CD4-positive, alpha-beta T cell treated with Interleukin-2 at 100 ng/mL for 4 hours (primary cell): ENCODE measurements around the gene PUSL1.
A peak's percentile ranks its signal among the peaks of the same experiment; 100 is the strongest.

ENCODE experiments used
- DNase-seq: peaks from one replicate; pipeline ENCODE4 v3.0.0-alpha.2; 2020; ENCODE audit warnings: low spot score

PUSL1 gene

DNA sequence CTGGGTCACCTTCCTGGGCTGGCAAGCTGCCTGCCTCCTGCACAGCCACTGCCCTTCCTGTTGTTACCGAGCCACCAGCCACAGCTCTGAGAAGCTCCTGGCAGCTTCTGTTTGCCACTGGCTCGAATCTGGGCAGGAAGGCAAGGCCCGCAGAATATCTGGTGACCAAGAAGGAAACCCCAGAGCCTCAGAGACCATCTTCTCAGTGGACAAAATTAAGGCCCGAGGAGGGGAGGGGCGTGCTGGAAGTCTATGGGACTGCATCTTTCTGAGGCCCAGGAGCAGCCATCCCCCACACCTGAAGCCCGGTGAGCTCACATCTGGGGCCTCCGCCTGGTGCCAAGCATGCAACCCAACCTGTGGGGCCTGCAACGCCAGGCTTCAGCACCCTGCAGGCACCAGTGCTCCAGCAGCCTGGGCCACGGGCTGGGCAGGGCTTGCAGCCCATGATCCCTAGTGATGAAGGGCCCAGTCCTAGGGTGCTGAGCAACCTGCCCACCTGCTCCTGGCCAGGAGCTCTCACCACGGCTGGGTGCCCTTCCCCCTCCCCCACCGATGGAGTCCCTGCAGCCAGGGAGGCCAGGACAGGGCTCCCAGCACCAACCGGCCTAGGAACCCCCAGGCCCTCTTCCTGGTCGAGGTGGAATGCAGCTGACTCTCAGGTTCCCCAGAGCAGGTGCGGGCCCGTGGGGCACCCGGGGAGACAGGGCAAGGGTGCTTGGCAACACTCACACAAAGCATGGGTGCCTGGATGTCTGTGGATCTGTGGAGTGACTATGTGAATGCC, 17.1 kb downstream of the PUSL1 start:
- peak; percentile 13 for DNase-seq

DNA sequence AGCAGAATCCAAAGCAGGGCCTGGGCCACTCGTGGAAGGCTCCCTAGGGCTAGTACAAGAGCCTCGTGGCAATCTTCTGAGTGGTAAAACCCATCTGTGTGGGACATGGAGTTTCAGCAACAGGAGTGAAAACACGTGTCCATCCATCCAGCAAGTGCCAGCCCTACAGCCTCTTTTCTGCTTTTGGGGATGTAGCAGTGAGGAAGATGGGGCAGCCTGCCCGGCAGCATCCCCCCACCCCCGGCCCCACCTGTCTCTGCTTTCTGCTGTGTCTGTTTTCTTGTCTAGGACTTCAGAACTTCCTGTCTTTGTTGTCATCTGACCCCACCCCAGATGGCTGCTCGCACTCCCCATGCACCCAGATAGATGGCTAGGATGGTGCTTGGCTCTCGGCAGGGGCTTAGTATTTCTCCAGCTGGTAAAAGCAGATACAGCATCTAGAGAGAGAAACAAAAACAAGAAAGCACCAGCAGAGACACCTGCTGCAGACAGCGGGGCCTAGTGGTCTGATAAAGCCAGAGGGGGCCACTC, 17.7 kb downstream of the PUSL1 start:
- DNase-seq: no peak

DNA sequence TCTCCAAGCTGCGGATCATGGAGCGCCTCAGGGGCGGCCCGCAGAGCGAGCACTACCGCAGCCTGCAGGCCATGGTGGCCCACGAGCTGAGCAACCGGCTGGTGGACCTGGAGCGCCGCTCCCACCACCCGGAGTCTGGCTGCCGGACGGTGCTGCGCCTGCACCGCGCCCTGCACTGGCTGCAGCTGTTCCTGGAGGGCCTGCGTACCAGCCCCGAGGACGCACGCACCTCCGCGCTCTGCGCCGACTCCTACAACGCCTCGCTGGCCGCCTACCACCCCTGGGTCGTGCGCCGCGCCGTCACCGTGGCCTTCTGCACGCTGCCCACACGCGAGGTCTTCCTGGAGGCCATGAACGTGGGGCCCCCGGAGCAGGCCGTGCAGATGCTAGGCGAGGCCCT, 18.9 kb downstream of the PUSL1 start:
- DNase-seq: no peak

DNA sequence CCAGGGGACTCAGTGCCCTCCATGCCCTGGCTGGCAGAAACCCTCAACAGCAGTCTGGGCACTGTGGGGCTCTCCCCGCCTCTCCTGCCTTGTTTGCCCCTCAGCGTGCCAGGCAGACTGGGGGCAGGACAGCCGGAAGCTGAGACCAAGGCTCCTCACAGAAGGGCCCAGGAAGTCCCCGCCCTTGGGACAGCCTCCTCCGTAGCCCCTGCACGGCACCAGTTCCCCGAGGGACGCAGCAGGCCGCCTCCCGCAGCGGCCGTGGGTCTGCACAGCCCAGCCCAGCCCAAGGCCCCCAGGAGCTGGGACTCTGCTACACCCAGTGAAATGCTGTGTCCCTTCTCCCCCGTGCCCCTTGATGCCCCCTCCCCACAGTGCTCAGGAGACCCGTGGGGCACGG, 19.9 kb downstream of the PUSL1 start:
- DNase-seq: no peak

DNA sequence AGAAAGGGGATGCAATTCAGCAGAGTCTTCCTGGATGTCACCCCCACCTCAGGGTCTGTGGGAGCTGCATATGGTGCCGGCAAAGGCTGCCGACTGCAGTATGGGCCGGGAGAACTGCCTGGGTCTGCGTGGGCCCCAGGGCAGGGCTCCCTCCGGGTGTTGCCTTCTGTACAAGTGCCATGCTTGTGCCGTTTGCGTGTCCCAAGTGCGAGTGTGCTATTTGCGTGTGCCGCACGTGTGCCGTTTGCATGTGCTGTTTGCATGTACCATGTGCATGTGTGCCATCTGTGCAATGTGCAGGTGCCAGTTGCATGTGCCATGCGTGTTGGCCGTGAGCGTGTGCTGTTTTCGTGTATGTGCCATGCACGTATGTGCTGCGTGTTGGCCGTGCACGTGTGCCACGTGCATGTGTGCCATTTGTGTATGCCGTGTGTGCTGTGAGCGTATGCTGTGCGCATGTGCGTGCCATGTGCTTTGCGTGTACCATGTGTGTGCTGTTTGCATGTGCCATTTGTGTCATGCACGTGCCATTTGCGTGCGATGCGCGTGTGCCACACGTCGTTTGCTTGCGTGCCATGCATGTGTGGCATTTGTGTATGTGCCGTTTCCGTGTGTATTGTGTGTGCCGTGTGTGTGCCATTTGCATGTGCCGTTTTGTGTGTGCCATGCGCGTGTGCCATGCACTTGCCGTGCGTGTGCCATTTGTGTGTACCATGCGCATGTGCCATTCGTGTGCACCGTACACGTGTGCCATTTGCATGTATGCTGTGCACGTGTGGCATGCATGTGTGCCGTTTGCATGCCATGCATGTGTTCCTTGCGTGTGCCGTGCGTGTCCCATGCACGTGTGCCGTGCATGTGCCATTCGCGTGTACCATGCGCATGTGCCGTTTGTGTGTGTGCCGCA, 21.2 kb downstream of the PUSL1 start:
- DNase-seq: no peak

DNA sequence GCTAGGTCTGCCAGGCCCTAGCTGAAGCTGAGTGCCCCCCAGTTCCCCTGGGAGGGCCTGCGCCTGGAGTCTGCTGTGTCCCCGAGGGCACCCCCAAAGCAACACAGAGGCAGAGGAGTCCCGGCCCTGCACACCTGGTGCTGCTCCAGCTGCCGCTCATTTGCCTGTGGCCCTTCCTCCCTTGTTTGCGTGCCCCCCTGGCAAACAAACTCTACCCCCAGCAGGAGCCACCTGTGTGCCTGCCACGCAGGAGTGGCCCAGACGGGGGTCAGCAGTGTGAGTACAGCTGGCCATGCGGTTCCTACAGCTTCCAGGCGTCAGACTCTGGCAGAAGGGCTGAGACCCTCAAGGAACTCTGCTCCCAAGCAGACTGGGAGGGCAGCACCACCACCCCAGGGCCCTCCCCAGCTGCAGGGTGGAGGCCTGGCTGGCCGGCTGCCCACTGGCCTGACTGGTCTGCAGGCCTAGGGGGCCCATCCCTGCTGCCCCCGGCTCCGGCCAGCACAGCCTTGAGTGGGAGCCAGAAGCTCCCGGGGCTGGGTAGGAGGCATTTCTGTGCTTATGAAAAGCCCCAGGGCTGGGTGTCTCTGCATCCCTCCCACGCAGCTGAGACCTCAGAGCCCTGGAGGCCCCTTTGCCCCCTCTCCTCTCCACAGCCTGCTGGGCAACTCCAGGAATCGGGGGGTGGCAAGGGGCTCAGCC, 22.1 kb downstream of the PUSL1 start:
- no peak for DNase-seq

DNA sequence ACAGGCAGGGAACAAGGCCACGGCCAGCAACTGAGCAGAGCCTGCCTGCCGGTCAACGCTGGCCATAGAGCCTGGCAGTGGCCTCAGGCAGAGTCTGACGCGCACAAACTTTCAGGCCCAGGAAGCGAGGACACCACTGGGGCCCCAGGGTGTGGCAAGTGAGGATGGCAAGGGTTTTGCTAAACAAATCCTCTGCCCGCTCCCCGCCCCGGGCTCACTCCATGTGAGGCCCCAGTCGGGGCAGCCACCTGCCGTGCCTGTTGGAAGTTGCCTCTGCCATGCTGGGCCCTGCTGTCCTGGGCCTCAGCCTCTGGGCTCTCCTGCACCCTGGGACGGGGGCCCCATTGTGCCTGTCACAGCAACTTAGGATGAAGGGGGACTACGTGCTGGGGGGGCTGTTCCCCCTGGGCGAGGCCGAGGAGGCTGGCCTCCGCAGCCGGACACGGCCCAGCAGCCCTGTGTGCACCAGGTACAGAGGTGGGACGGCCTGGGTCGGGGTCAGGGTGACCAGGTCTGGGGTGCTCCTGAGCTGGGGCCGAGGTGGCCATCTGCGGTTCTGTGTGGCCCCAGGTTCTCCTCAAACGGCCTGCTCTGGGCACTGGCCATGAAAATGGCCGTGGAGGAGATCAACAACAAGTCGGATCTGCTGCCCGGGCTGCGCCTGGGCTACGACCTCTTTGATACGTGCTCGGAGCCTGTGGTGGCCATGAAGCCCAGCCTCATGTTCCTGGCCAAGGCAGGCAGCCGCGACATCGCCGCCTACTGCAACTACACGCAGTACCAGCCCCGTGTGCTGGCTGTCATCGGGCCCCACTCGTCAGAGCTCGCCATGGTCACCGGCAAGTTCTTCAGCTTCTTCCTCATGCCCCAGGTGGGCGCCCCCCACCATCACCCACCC, 22.9 kb downstream of the PUSL1 start, which contains the start of gene TAS1R3:
Gene TAS1R3 (plus strand): TSS at position 213 of the 898 bp plus-strand sequence. CDS start 66 bp downstream, at position 279.
- DNase-seq: no peak

DNA sequence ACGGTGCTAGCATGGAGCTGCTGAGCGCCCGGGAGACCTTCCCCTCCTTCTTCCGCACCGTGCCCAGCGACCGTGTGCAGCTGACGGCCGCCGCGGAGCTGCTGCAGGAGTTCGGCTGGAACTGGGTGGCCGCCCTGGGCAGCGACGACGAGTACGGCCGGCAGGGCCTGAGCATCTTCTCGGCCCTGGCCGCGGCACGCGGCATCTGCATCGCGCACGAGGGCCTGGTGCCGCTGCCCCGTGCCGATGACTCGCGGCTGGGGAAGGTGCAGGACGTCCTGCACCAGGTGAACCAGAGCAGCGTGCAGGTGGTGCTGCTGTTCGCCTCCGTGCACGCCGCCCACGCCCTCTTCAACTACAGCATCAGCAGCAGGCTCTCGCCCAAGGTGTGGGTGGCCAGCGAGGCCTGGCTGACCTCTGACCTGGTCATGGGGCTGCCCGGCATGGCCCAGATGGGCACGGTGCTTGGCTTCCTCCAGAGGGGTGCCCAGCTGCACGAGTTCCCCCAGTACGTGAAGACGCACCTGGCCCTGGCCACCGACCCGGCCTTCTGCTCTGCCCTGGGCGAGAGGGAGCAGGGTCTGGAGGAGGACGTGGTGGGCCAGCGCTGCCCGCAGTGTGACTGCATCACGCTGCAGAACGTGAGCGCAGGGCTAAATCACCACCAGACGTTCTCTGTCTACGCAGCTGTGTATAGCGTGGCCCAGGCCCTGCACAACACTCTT, 23.8 kb downstream of the PUSL1 start:
- no peak for DNase-seq

DNA sequence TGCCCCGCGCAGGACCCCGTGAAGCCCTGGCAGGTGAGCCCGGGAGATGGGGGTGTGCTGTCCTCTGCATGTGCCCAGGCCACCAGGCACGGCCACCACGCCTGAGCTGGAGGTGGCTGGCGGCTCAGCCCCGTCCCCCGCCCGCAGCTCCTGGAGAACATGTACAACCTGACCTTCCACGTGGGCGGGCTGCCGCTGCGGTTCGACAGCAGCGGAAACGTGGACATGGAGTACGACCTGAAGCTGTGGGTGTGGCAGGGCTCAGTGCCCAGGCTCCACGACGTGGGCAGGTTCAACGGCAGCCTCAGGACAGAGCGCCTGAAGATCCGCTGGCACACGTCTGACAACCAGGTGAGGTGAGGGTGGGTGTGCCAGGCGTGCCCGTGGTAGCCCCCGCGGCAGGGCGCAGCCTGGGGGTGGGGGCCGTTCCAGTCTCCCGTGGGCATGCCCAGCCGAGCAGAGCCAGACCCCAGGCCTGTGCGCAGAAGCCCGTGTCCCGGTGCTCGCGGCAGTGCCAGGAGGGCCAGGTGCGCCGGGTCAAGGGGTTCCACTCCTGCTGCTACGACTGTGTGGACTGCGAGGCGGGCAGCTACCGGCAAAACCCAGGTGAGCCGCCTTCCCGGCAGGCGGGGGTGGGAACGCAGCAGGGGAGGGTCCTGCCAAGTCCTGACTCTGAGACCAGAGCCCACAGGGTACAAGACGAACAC, 24.5 kb downstream of the PUSL1 start:
- no peak for DNase-seq

DNA sequence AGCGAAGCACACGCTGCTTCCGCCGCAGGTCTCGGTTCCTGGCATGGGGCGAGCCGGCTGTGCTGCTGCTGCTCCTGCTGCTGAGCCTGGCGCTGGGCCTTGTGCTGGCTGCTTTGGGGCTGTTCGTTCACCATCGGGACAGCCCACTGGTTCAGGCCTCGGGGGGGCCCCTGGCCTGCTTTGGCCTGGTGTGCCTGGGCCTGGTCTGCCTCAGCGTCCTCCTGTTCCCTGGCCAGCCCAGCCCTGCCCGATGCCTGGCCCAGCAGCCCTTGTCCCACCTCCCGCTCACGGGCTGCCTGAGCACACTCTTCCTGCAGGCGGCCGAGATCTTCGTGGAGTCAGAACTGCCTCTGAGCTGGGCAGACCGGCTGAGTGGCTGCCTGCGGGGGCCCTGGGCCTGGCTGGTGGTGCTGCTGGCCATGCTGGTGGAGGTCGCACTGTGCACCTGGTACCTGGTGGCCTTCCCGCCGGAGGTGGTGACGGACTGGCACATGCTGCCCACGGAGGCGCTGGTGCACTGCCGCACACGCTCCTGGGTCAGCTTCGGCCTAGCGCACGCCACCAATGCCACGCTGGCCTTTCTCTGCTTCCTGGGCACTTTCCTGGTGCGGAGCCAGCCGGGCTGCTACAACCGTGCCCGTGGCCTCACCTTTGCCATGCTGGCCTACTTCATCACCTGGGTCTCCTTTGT, 25.3 kb downstream of the PUSL1 start:
- DNase-seq: no peak

DNA sequence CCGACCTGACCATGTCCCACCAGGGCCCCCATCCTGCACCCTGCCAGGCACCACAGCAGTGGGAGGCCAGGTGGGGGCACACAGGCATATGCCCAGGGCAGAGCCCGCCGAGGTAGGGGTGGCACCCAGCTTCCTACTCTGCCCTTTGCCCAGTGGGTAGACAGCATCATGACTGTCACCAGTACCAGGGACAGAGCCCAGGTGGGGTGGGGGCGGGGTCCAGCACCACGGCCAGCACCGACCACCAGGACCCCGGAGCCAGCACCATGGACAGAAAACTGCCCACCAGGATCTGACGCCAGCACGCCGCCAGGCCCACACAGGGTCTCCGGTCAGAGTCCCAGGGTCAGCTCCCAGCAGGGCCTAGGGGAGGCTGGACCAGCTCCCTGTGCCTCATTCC, 26.4 kb downstream of the PUSL1 start:
- no peak for DNase-seq

DNA sequence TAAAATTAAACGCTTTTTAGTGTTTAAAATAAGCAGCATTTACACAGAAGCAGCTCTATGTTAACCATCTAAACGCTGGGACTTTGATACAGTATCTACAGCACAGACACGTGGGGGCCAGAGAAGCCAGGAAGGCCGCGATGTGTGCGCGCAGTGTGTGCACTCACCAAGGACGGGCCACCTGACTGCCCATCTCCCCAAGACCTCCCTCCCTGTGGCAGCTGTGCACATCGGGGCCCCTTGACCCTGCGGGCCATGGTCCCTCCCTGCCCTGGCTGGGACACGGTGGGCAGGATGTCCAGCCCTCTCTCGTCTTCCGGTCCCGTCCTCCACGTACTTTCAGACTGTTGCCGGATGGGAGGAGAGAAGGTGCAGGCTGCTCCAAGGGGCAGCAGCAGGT, 26.9 kb downstream of the PUSL1 start:
- DNase-seq: no peak

DNA sequence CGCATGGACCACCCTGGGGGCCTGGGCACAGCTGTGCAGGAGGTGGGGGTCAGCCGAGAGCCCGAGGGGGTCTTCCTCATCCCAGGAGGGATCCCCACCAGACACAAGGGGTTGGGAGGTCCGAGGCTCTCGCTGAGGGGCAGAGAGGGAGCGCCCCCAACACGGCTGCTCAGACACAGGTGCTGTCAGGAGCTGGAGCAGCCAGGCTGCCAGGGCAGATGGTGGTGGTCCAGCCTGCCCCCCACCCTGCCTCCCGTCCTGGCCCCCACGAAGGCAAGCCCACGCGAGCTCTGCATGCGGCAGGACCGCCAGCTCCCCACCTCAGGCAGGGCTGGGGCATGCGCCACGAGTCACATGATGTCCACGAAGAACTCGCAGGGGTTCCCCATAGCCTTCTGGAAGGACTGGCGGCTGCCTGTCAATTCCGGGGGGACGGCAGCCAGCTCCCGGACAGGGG, 27.4 kb downstream of the PUSL1 start:
- DNase-seq: no peak

DNA sequence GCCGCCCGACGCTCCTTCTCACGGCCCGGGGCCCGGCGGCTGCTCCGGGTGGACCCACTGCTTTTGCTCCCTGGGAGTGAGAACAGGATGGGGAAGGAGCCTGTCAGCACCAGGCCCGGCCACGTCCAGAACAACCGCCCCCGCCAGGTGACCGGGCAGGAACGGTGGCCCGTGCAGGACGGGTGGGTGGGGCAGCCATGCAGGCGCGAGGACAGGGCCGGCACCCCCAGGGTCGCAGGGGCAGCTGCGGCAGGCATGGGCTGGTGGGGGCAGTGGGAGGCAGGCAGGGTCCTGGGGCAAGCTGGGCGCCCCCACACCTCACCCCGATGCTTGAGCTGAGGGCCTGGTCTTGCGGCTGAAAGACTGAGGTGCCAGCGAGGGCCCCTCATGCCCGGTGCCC, 28.0 kb downstream of the PUSL1 start:
- no peak for DNase-seq

DNA sequence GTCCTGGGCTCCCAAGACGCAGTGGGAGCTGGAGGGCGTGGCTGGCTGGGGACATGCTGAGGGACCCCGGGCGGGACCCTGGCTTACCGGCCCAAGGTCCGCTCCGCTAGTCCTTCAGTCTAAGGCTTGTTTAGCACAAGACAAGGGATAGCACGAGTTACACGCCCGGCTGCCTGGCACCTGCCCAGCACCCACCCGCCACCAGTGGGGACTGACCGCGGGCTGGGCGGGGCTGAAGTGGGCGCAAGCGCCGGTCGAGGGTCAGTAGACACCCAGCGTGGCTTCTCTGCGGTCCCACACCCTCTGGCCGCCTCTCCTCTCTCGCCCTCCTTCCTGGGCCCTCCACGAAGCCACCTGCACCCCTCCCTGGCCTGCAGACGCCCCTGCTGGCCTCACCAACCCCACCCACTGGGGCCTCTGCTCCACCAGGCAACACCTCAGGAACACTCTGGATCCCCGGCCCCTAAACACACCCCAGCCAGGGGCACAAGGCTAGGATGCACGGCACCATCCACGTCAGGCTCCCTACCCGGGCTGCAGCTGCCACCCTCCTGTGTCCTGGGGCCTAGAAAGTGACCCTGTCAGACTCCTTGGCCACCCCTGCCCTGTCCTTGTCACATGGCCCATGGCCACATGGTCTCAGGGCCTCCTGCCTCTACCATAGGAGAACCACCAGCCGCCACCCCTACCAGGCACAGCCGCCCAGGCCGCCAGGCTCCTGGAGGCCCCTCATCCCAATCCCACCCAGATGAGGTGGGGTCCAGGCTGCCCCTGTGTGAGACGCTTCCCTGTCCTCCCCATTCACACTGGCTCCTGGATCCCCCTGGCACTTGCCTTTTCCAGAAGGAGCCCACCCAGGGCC, 28.8 kb downstream of the PUSL1 start:
- no peak for DNase-seq

DNA sequence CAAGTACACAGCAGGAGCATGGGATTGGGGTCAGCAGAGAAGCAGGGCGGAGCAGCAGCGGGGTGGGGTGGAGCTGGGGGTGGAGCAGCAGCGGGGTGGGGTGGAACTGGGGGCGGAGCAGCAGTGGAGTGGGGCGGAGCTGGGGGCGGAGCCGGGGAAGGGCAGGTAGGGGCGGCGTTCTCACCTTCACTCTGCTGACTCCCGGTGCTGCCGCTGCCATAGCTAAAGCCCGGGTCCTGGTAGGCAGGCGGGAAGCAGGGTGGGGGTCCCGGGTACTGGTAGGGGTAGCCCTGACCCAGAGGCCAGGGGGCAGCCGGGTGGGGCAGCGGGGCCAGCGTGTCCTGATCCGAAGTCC, 29.4 kb downstream of the PUSL1 start:
- DNase-seq: no peak

DNA sequence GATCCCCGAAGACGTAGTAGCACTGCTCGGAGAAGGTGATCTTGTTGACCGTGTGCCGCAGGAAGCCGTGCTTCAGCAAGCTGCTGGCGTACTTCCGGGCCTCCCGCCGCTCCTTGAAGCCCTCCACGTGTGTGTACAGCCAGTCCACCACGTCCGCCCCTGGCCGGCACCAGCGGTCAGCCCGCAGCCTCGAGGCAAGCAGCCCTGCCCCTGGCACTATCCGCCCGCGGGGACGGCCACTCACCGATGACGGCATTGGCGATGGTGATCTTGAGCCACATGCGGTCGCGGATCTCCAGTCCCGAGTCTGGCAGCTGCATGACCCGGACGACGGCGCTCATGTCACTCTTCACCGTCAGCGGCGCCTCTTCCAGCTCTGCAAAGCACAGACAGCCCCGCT, 29.9 kb downstream of the PUSL1 start:
- no peak for DNase-seq

DNA sequence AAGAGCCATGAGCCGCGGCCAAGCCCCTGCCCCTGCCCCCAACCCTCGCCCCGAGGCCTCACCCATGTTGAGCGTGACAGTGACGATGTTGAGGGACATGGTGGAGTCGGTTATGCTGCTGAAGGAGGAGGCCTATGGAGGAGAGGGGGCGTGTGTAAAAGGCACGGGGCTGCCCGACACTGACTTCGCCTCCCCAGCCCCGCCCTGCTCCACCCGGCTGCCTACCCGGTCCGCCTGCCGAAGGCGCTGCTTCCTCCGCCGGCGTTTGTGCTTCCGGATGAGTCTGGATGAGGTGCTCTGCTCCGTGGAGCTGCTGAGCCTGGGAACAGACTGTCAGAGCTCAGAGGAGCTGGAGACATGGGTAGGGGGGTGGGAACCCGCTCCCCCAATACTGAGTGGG, 31.8 kb downstream of the PUSL1 start:
- no peak for DNase-seq
